Measurements from ENCODE around the gene PCDHA10. TPM values are rescaled to one million over a fixed set of nuclear protein-coding genes. Genes with fewer than 3 reads are reported as not detected.
"Not testable (repeated sequence)": the region's sequence is repeated elsewhere in the genome, so short reads cannot be mapped to it uniquely, and the experiment has no call there.

Gene PCDHA10
- total RNA-seq, 6 experiments from 2014 or later = 0.05 to 0.07 (median 0.06) TPM; not detected in 3

GRCh38 chr5:140821375-140822280 lies 34.1 kb upstream of the PCDHA10 start, which contains the start of gene PCDHA5:
PCDHA5 (plus strand) TSS chr5:140821613.
- no peaks in the 10 kb centered on the region for H3K36me3 ChIP-seq
- 23% methylated on average over 23 of the region's 39 CpGs for WGBS (ENCODE audit: insufficient coverage, low coverage, low lambda C conversion rate, missing lambda C conversion rate)
- no peak within 1 kb of the TSS for H3K27ac ChIP-seq
- TF ChIP-seq, protein P1, sequence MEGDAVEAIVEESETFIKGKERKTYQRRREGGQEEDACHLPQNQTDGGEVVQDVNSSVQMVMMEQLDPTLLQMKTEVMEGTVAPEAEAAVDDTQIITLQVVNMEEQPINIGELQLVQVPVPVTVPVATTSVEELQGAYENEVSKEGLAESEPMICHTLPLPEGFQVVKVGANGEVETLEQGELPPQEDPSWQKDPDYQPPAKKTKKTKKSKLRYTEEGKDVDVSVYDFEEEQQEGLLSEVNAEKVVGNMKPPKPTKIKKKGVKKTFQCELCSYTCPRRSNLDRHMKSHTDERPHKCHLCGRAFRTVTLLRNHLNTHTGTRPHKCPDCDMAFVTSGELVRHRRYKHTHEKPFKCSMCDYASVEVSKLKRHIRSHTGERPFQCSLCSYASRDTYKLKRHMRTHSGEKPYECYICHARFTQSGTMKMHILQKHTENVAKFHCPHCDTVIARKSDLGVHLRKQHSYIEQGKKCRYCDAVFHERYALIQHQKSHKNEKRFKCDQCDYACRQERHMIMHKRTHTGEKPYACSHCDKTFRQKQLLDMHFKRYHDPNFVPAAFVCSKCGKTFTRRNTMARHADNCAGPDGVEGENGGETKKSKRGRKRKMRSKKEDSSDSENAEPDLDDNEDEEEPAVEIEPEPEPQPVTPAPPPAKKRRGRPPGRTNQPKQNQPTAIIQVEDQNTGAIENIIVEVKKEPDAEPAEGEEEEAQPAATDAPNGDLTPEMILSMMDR (IDR thresholded peaks at IDR 0.05) = peak; percentile 13 to 34 (median 27)
- TF ChIP-seq POLR2A (IDR thresholded peaks at IDR 0.05) = no peak
- H3K9me3 ChIP-seq = no peaks in the 10 kb centered on the region
- no peak for DNase-seq
- ATAC-seq = no peak
- H3K4me3 ChIP-seq = no peak within 1 kb of the TSS
- H3K27me3 ChIP-seq = peaks cover 0 to 8% of the 10 kb centered on the region in 2 donors
- intact Hi-C loops (cut with DNase I) = no loop called here
- H3K4me1 ChIP-seq = no peaks in the 10 kb centered on the region

- Histone ChIP-seq H3K4me3 (no peak overlapping the region), H3K27me3 (peaks cover 0 to 11% of the 10 kb centered on the region in 2 donors), H3K4me1 (no peaks in the 10 kb centered on the region), H3K9me3 (no peaks in the 10 kb centered on the region), H3K27ac (no peak overlapping the region), H3K36me3 (no peaks in the 10 kb centered on the region)
- 20% methylated on average over 6 of the region's 6 CpGs for WGBS (ENCODE audit: insufficient coverage, low coverage, low lambda C conversion rate, missing lambda C conversion rate)
- no peak for ATAC-seq
- no peak for DNase-seq
- TF ChIP-seq POLR2A (IDR thresholded peaks at IDR 0.05) = no peak
- TF ChIP-seq, protein P1 (IDR thresholded peaks at IDR 0.05) = peak in 1 of 4 donors; percentile 2
- intact Hi-C loops (cut with DNase I) = no loop called here
Observed at GRCh38 chr5:140822281-140822629, 33.4 kb upstream of the PCDHA10 start.

DNA sequence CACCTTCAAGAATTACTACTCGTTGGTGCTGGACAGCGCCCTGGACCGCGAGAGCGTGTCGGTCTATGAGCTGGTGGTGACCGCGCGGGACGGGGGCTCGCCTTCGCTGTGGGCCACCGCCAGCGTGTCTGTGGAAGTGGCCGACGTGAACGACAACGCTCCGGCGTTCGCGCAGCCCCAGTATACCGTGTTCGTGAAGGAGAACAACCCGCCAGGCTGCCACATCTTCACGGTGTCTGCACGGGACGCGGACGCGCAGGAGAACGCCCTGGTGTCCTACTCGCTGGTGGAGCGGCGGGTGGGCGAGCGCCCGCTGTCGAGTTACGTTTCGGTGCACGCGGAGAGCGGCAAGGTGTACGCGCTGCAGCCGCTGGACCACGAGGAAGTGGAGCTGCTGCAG lies 32.7 kb upstream of the PCDHA10 start:
- ATAC-seq; intact Hi-C loops (cut with DNase I); H3K27ac ChIP-seq; H3K4me3 ChIP-seq; H3K4me1 ChIP-seq; H3K9me3 ChIP-seq; H3K36me3 ChIP-seq; DNase-seq: not testable (repeated sequence)
- H3K27me3 ChIP-seq = peaks cover 0 to 11% of the 10 kb centered on the region in 2 donors
- WGBS (ENCODE audit: insufficient coverage, low coverage, low lambda C conversion rate, missing lambda C conversion rate) = 25% methylated on average over 4 of the region's 48 CpGs

GRCh38 chr5:140823475-140823874 lies 32.2 kb upstream of the PCDHA10 start:
- peaks cover 0 to 8% of the 10 kb centered on the region in 2 donors for H3K27me3 ChIP-seq
- DNase-seq = peak in 1 of 3 donors; percentile 46
- no peaks in the 10 kb centered on the region for H3K36me3 ChIP-seq
- ATAC-seq = no peak
- no peak for TF ChIP-seq POLR2A (IDR thresholded peaks at IDR 0.05)
- TF ChIP-seq, protein P1 (IDR thresholded peaks at IDR 0.05) = no peak
- H3K9me3 ChIP-seq = peaks cover 0 to 2% (median 0%) of the 10 kb centered on the region in 4 donors
- no CpG with 5 or more reads among the region's 38 CpGs for WGBS (ENCODE audit: insufficient coverage, low coverage, low lambda C conversion rate, missing lambda C conversion rate)
- H3K4me1 ChIP-seq = no peaks in the 10 kb centered on the region
- no peak overlapping the region for H3K27ac ChIP-seq
- intact Hi-C loops (cut with DNase I) = no loop called here
- no peak overlapping the region for H3K4me3 ChIP-seq

DNA sequence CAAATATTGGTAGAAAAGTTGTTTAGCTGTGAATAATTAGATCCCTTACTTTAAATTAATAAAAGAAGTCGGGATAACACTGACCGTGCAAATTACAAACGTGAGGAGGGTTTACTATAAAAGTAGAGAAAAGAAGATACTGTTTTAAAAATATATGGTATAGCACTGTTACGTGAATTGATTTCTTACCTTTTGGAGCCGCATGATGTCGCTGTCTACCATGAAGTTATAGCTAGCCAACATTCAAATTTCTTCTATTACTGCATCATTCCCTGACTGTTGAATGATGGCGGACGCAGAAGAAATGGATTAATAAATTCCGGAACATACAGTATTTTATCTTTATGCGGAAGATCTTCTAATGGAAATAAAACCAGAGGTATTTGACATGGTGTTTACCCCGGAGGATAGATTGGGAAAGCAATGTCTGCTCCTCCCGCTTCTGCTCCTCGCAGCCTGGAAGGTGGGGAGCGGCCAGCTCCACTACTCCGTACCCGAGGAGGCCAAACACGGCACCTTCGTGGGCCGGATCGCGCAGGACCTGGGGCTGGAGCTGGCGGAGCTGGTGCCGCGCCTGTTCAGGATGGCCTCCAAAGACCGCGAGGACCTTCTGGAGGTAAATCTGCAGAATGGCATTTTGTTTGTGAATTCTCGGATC lies 27.9 kb upstream of the PCDHA10 start, which contains the start of gene PCDHA6:
Gene PCDHA6 (plus strand): TSS at position 257 of the 658 bp plus-strand sequence. CDS start 132 bp downstream, at position 389.
- Histone ChIP-seq H3K36me3 (no peaks in the 10 kb centered on the region), H3K4me1 (no peaks in the 10 kb centered on the region), H3K4me3 (no peak within 1 kb of the TSS), H3K9me3 (peaks cover 0 to 2% (median 0%) of the 10 kb centered on the region in 4 donors), H3K27me3 (peaks cover 0 to 10% of the 10 kb centered on the region in 2 donors), H3K27ac (no peak within 1 kb of the TSS)
- DNase-seq = no peak
- 14% methylated on average over 14 of the region's 27 CpGs for WGBS (ENCODE audit: insufficient coverage, low coverage, low lambda C conversion rate, missing lambda C conversion rate)
- no peak for TF ChIP-seq POLR2A (IDR thresholded peaks at IDR 0.05)
- TF ChIP-seq, protein P1 (IDR thresholded peaks at IDR 0.05) = no peak
- intact Hi-C loops (cut with DNase I) = no loop called here
- ATAC-seq = no peak

Measured in right lobe of liver (tissue), 6 donors.